IMR-90 (cell line): Measurements from ENCODE around the gene FXYD6. TPM values are rescaled to one million over a fixed set of nuclear protein-coding genes. Genes with fewer than 3 reads are reported as not detected.

Source experiments
- ATAC-seq: fragments of 200-7000 bp; cut with Tn5 transposase; 2 replicates; pipeline ENCODE4 v1.9.1; 2020; ENCODE audit warnings: low read depth, mild to moderate bottlenecking, moderate library complexity
- BruUV-seq: library from RNA; stranded (reverse); fragments of 400-500 nt; replicated peaks from 2 replicates; lab custom pipeline; 2021; lab: Mats Ljungman, UMichigan
- CTCF ChIA-PET: fragments of 300-600 bp; formaldehyde crosslinking; extraction: SDS; loops from one replicate; lab custom pipeline; 2021; ENCODE audit warnings: antibody characterized with exemption; lab: Yijun Ruan, JAX
- POLR2A ChIA-PET: fragments of 300-600 bp; sonication (Branson Sonifier 250); formaldehyde crosslinking; loops from one replicate; lab custom pipeline; 2022; ENCODE audit warnings: antibody characterized with exemption; ENCODE audit not compliant: unreplicated experiment; lab: Charles Lee
- DNase-seq: peaks from one replicate; pipeline ENCODE4 v3.0.0; 2013
- H2AFZ ChIP-seq: replicated peaks from 2 replicates; pipeline ENCODE3; 2013; ENCODE audit warnings: low read length, mild to moderate bottlenecking; ENCODE audit not compliant: poor library complexity
- H2AK5ac ChIP-seq: 2 replicates; pipeline ENCODE4 v1.6.1; 2013; ENCODE audit warnings: low read depth, low read length, inconsistent platforms
- H2AK9ac ChIP-seq: replicated peaks from 2 replicates; pipeline ENCODE3; 2013; ENCODE audit warnings: mild to moderate bottlenecking, low read depth, low read length, moderate library complexity; ENCODE audit not compliant: poor library complexity
- H2BK120ac ChIP-seq: 2 replicates; pipeline ENCODE4 v1.6.1; 2013; ENCODE audit warnings: low read depth, low read length, inconsistent platforms
- H2BK15ac ChIP-seq: 3 replicates; pipeline ENCODE4 v1.6.1; 2013; ENCODE audit warnings: low read depth, low read length, inconsistent platforms
- H2BK20ac ChIP-seq: 2 replicates; pipeline ENCODE4 v1.6.1; 2013; ENCODE audit warnings: low read depth, mild to moderate bottlenecking, inconsistent platforms, low read length, moderate library complexity
- H2BK5ac ChIP-seq: 2 replicates; pipeline ENCODE4 v1.6.1; 2013; ENCODE audit warnings: mild to moderate bottlenecking, low read depth, low read length, inconsistent platforms; ENCODE audit not compliant: poor library complexity, severe bottlenecking
- H3K14ac ChIP-seq: replicated peaks from 2 replicates; pipeline ENCODE4 v1.6.1; 2013; ENCODE audit warnings: low read depth, low read length, inconsistent platforms
- H3K18ac ChIP-seq: 2 replicates; pipeline ENCODE4 v1.6.1; 2013; ENCODE audit warnings: low read depth, low read length, control low read depth
- H3K23ac ChIP-seq: 2 replicates; pipeline ENCODE4 v1.6.1; 2013; ENCODE audit warnings: low read depth, low read length, inconsistent platforms
- H3K27ac ChIP-seq: 2 replicates; pipeline ENCODE4 v1.5.1; 2013; ENCODE audit warnings: mild to moderate bottlenecking, control low read depth, low read length; ENCODE audit not compliant: insufficient read depth
- H3K27me3 ChIP-seq: 2 replicates; pipeline ENCODE4 v1.6.1; 2013; ENCODE audit warnings: low read length; ENCODE audit not compliant: control insufficient read depth, insufficient read depth
- H3K36me3 ChIP-seq: 2 replicates; pipeline ENCODE4 v1.6.1; 2013; ENCODE audit warnings: low read length, mixed read lengths; ENCODE audit not compliant: control insufficient read depth, insufficient read depth
- H3K4ac ChIP-seq: 2 replicates; pipeline ENCODE4 v1.6.1; 2013; ENCODE audit warnings: low read depth, low read length, inconsistent platforms
- H3K4me1 ChIP-seq: 2 replicates; pipeline ENCODE4 v1.6.1; 2013; ENCODE audit warnings: low read length, mixed read lengths; ENCODE audit not compliant: control insufficient read depth, insufficient read depth
- H3K4me2 ChIP-seq: 2 replicates; pipeline ENCODE4 v1.6.1; 2013; ENCODE audit warnings: low read depth, mild to moderate bottlenecking, control low read depth, low read length, moderate library complexity
- H3K4me3 ChIP-seq: 2 replicates; pipeline ENCODE4 v1.5.1; 2013; ENCODE audit warnings: low read depth, mild to moderate bottlenecking, control low read depth, low read length, moderate library complexity; ENCODE audit not compliant: insufficient read depth
- H3K56ac ChIP-seq: 2 replicates; pipeline ENCODE4 v1.6.1; 2013; ENCODE audit warnings: low read length, inconsistent platforms; ENCODE audit not compliant: insufficient read depth; ENCODE audit errors: extremely low read depth
- H3K79me1 ChIP-seq, 2 experiments: 2 replicates each; pipeline ENCODE4 v1.6.1; 2013; ENCODE audit warnings: low read length in 2 of 2, inconsistent platforms in 1 of 2, low read depth in 1 of 2
- H3K9ac ChIP-seq: 2 replicates; pipeline ENCODE4 v1.6.1; 2013; ENCODE audit warnings: low read depth, low read length, control low read depth
- H3K9me1 ChIP-seq: 2 replicates; pipeline ENCODE4 v1.6.1; 2013; ENCODE audit warnings: low read length, inconsistent platforms; ENCODE audit not compliant: insufficient read depth
- H3K9me3 ChIP-seq: 2 replicates; pipeline ENCODE4 v1.6.1; 2013; ENCODE audit warnings: low read length; ENCODE audit not compliant: control insufficient read depth, insufficient read depth
- H4K20me1 ChIP-seq: 2 replicates; pipeline ENCODE4 v1.6.1; 2013; ENCODE audit warnings: low read length, inconsistent platforms; ENCODE audit not compliant: insufficient read depth
- H4K5ac ChIP-seq: 2 replicates; pipeline ENCODE4 v1.6.1; 2013; ENCODE audit warnings: mild to moderate bottlenecking, low read depth, low read length, control low read depth
- H4K8ac ChIP-seq, 2 experiments: 2 replicates each; pipeline ENCODE4 v1.6.1; 2013; ENCODE audit warnings: low read depth in 2 of 2, low read length in 2 of 2, control low read depth in 1 of 2, inconsistent platforms in 1 of 2
- H4K91ac ChIP-seq: 2 replicates; pipeline ENCODE4 v1.6.1; 2013; ENCODE audit warnings: low read depth, low read length, inconsistent platforms; ENCODE audit not compliant: insufficient read depth
- BHLHE40 ChIP-seq: fragments of 150-350 bp; IDR thresholded peaks from 2 replicates; pipeline ENCODE4 v1.6.1; 2016; ENCODE audit warnings: mild to moderate bottlenecking, low read depth, low read length
- CEBPB ChIP-seq: IDR thresholded peaks from 2 replicates; pipeline ENCODE4 v1.6.1; 2012; ENCODE audit warnings: low read depth, low read length, improper control_type of control experiment
- CHD1 ChIP-seq: IDR thresholded peaks from 2 replicates; pipeline ENCODE4 v1.6.1; 2012; ENCODE audit warnings: low read depth, low read length, improper control_type of control experiment
- ELK1 ChIP-seq: fragments of 150-350 bp; IDR thresholded peaks from 2 replicates; pipeline ENCODE4 v1.6.1; 2016; ENCODE audit warnings: low read depth, mild to moderate bottlenecking, low read length, moderate library complexity, borderline replicate concordance
- FOS ChIP-seq: fragments of 150-350 bp; IDR thresholded peaks from 2 replicates; pipeline ENCODE4 v1.6.1; 2016; ENCODE audit warnings: low read depth, low read length
- MAFK ChIP-seq: IDR thresholded peaks from 2 replicates; pipeline ENCODE4 v1.6.1; 2012; ENCODE audit warnings: low read depth, low read length, improper control_type of control experiment
- MAZ ChIP-seq: IDR thresholded peaks from 2 replicates; pipeline ENCODE4 v1.6.1; 2012; ENCODE audit warnings: low read depth, mild to moderate bottlenecking, low read length, improper control_type of control experiment, moderate library complexity, borderline replicate concordance
- MXI1 ChIP-seq: IDR thresholded peaks from 2 replicates; pipeline ENCODE4 v1.6.1; 2012; ENCODE audit warnings: low read depth, mild to moderate bottlenecking, low read length, moderate library complexity, borderline replicate concordance
- POLR2A ChIP-seq: IDR thresholded peaks from 2 replicates; pipeline ENCODE4 v1.6.1; 2012; ENCODE audit warnings: mild to moderate bottlenecking, low read depth, low read length
- RCOR1 ChIP-seq: IDR thresholded peaks from 2 replicates; pipeline ENCODE4 v1.6.1; 2012; ENCODE audit warnings: mild to moderate bottlenecking, low read length, improper control_type of control experiment; ENCODE audit not compliant: insufficient replicate concordance
- RFX5 ChIP-seq: IDR thresholded peaks from 2 replicates; pipeline ENCODE4 v1.8.0; 2012; ENCODE audit warnings: low read depth, mild to moderate bottlenecking, low read length, moderate library complexity
- SMC3 ChIP-seq: fragments of 150-350 bp; IDR thresholded peaks from 2 replicates; pipeline ENCODE4 v1.6.1; 2016; ENCODE audit warnings: low read depth, mild to moderate bottlenecking, antibody characterized with exemption, low read length, moderate library complexity
- USF2 ChIP-seq: fragments of 150-350 bp; IDR thresholded peaks from 2 replicates; pipeline ENCODE4 v1.6.1; 2017; ENCODE audit warnings: mild to moderate bottlenecking, antibody characterized with exemption, low read length, low read depth
- WGBS, 2 experiments: methylation state at CpG; one replicate each; pipeline versions ENCODE4 v1.1.5 to v1.1.7; 2013; ENCODE audit warnings: missing lambda C conversion rate in 2 of 2; ENCODE audit not compliant: insufficient read length in 1 of 2; ENCODE audit errors: extremely low coverage in 2 of 2; 5-methylcytosine and 5-hydroxymethylcytosine counted together
- dilution Hi-C: fragments of 300-500 bp; cut with HindIII; formaldehyde crosslinking; loops from one replicate; pipeline ENCODE4 v1.14.3; 2018; ENCODE audit warnings: low sequenced_read_pairs; ENCODE audit not compliant: unreplicated experiment
- in situ Hi-C: fragments of 300-500 bp; cut with MboI; formaldehyde crosslinking; loops from 3 replicates; pipeline ENCODE4 v1.14.3; 2019; ENCODE audit warnings: low sequenced_read_pairs, inconsistent platforms, mixed read lengths
- intact Hi-C: fragments of 100-400 bp; cut with micrococcal nuclease; formaldehyde crosslinking; loops from 2 replicates; pipeline ENCODE4 v1.10.0; 2022
- polyA plus RNA-seq, 3 experiments: library from polyadenylated mRNA; depleted of rRNA; stranded (reverse); fragments of >200 nt; gene quantifications; 2 replicates each; pipeline ENCODE4 v1.2.3, GENCODE V29; 2012; ENCODE audit warnings: low replicate concordance in 1 of 3
- total RNA-seq: library from RNA; depleted of rRNA; stranded (reverse); fragments of >200 nt; gene quantifications from 2 replicates; pipeline ENCODE4 v1.2.3, GENCODE V29; 2012

Gene FXYD6
- total and polyA plus RNA-seq, 2 of the 4 experiments (the other 2 are of a cell fraction): 0.32 TPM; not detected in 1

- no TSS peak for BruUV-seq
- H3K27me3 ChIP-seq: 0 out of 2 replicates have a peak, but pooled peaks cover 2% of the 10 kb centered on the region
- no peak overlapping the region for H2BK20ac ChIP-seq
- dilution Hi-C loops (no loop called here), intact Hi-C loops (no loop called here), in situ Hi-C loops (no loop called here)
- ATAC-seq (no peak), DNase-seq (no peak)
- no peaks in the 10 kb centered on the region for H3K79me1 ChIP-seq
- no peaks in the 10 kb centered on the region for H3K9me1 ChIP-seq
- no peak overlapping the region for H3K9ac ChIP-seq
- no peak overlapping the region for H2BK5ac ChIP-seq
- H2AFZ ChIP-seq: no peak overlapping the region
- ChIA-PET POLR2A (no interaction called here), CTCF (no interaction called here)
- H3K4me2 ChIP-seq: no peak overlapping the region
- H3K23ac ChIP-seq: no peak overlapping the region
- TF ChIP-seq SMC3: no peak
- no peak for TF ChIP-seq MAFK
- no peak for TF ChIP-seq RFX5
- no peak for TF ChIP-seq ELK1
- no peak for TF ChIP-seq CEBPB
- no peak for TF ChIP-seq CHD1
- no peak for TF ChIP-seq RCOR1
- TF ChIP-seq BHLHE40: no peak
- no peak for TF ChIP-seq USF2
- no peak for TF ChIP-seq FOS
- no peak for TF ChIP-seq POLR2A
- TF ChIP-seq MXI1: no peak
- no peak for TF ChIP-seq MAZ
- no peak overlapping the region for H3K27ac ChIP-seq
- WGBS, 2 experiments: 40% methylated on average over 1 of the region's 4 CpGs; no CpG with 5 or more reads in 1 of the 2 experiments
- H3K18ac ChIP-seq: no peak overlapping the region
- no peak overlapping the region for H3K56ac ChIP-seq
- H2BK120ac ChIP-seq: no peak overlapping the region
- H3K14ac ChIP-seq: no peak overlapping the region
- no peaks in the 10 kb centered on the region for H3K4me1 ChIP-seq
- H4K91ac ChIP-seq: no peak overlapping the region
- H3K4ac ChIP-seq: no peak overlapping the region
- H2BK15ac ChIP-seq: no peak overlapping the region
- no peaks in the 10 kb centered on the region for H3K36me3 ChIP-seq
- H3K9me3 ChIP-seq: no peaks in the 10 kb centered on the region
- no peak overlapping the region for H4K5ac ChIP-seq
- H4K20me1 ChIP-seq: no peaks in the 10 kb centered on the region
- no peak overlapping the region for H2AK5ac ChIP-seq
- no peak overlapping the region for H3K4me3 ChIP-seq
- no peak overlapping the region for H4K8ac ChIP-seq
- no peak overlapping the region for H2AK9ac ChIP-seq
These were observed 29.1 kb upstream of the FXYD6 start for GRCh38 chr11:117905524-117905923.
